IMR-90 (cell line): ENCODE data around the gene RAX2. TPM values are rescaled to one million over a fixed set of nuclear protein-coding genes. Genes with fewer than 3 reads are reported as not detected.

Experiments used
- ATAC-seq: fragments of 200-7000 bp; cut with Tn5 transposase; 2 replicates; pipeline ENCODE4 v1.9.1; 2020; ENCODE audit warnings: low read depth, mild to moderate bottlenecking, moderate library complexity
- BruUV-seq: library from RNA; stranded (reverse); fragments of 400-500 nt; replicated peaks from 2 replicates; lab custom pipeline; 2021; lab: Mats Ljungman, UMichigan
- CTCF ChIA-PET: fragments of 300-600 bp; formaldehyde crosslinking; extraction: SDS; loops from one replicate; lab custom pipeline; 2021; ENCODE audit warnings: antibody characterized with exemption; lab: Yijun Ruan, JAX
- POLR2A ChIA-PET: fragments of 300-600 bp; sonication (Branson Sonifier 250); formaldehyde crosslinking; loops from one replicate; lab custom pipeline; 2022; ENCODE audit warnings: antibody characterized with exemption; ENCODE audit not compliant: unreplicated experiment; lab: Charles Lee
- DNase-seq: peaks from one replicate; pipeline ENCODE4 v3.0.0; 2013
- H2AFZ ChIP-seq: replicated peaks from 2 replicates; pipeline ENCODE3; 2013; ENCODE audit warnings: low read length, mild to moderate bottlenecking; ENCODE audit not compliant: poor library complexity
- H2AK5ac ChIP-seq: 2 replicates; pipeline ENCODE4 v1.6.1; 2013; ENCODE audit warnings: low read depth, low read length, inconsistent platforms
- H2AK9ac ChIP-seq: replicated peaks from 2 replicates; pipeline ENCODE3; 2013; ENCODE audit warnings: mild to moderate bottlenecking, low read depth, low read length, moderate library complexity; ENCODE audit not compliant: poor library complexity
- H2BK120ac ChIP-seq: 2 replicates; pipeline ENCODE4 v1.6.1; 2013; ENCODE audit warnings: low read depth, low read length, inconsistent platforms
- H2BK15ac ChIP-seq: 3 replicates; pipeline ENCODE4 v1.6.1; 2013; ENCODE audit warnings: low read depth, low read length, inconsistent platforms
- H2BK20ac ChIP-seq: 2 replicates; pipeline ENCODE4 v1.6.1; 2013; ENCODE audit warnings: low read depth, mild to moderate bottlenecking, inconsistent platforms, low read length, moderate library complexity
- H2BK5ac ChIP-seq: 2 replicates; pipeline ENCODE4 v1.6.1; 2013; ENCODE audit warnings: mild to moderate bottlenecking, low read depth, low read length, inconsistent platforms; ENCODE audit not compliant: poor library complexity, severe bottlenecking
- H3K14ac ChIP-seq: replicated peaks from 2 replicates; pipeline ENCODE4 v1.6.1; 2013; ENCODE audit warnings: low read depth, low read length, inconsistent platforms
- H3K18ac ChIP-seq: 2 replicates; pipeline ENCODE4 v1.6.1; 2013; ENCODE audit warnings: low read depth, low read length, control low read depth
- H3K23ac ChIP-seq: 2 replicates; pipeline ENCODE4 v1.6.1; 2013; ENCODE audit warnings: low read depth, low read length, inconsistent platforms
- H3K27ac ChIP-seq: 2 replicates; pipeline ENCODE4 v1.5.1; 2013; ENCODE audit warnings: mild to moderate bottlenecking, control low read depth, low read length; ENCODE audit not compliant: insufficient read depth
- H3K27me3 ChIP-seq: 2 replicates; pipeline ENCODE4 v1.6.1; 2013; ENCODE audit warnings: low read length; ENCODE audit not compliant: control insufficient read depth, insufficient read depth
- H3K36me3 ChIP-seq: 2 replicates; pipeline ENCODE4 v1.6.1; 2013; ENCODE audit warnings: low read length, mixed read lengths; ENCODE audit not compliant: control insufficient read depth, insufficient read depth
- H3K4ac ChIP-seq: 2 replicates; pipeline ENCODE4 v1.6.1; 2013; ENCODE audit warnings: low read depth, low read length, inconsistent platforms
- H3K4me1 ChIP-seq: 2 replicates; pipeline ENCODE4 v1.6.1; 2013; ENCODE audit warnings: low read length, mixed read lengths; ENCODE audit not compliant: control insufficient read depth, insufficient read depth
- H3K4me2 ChIP-seq: 2 replicates; pipeline ENCODE4 v1.6.1; 2013; ENCODE audit warnings: low read depth, mild to moderate bottlenecking, control low read depth, low read length, moderate library complexity
- H3K4me3 ChIP-seq: 2 replicates; pipeline ENCODE4 v1.5.1; 2013; ENCODE audit warnings: low read depth, mild to moderate bottlenecking, control low read depth, low read length, moderate library complexity; ENCODE audit not compliant: insufficient read depth
- H3K56ac ChIP-seq: 2 replicates; pipeline ENCODE4 v1.6.1; 2013; ENCODE audit warnings: low read length, inconsistent platforms; ENCODE audit not compliant: insufficient read depth; ENCODE audit errors: extremely low read depth
- H3K79me1 ChIP-seq, 2 experiments: 2 replicates each; pipeline ENCODE4 v1.6.1; 2013; ENCODE audit warnings: low read length in 2 of 2, inconsistent platforms in 1 of 2, low read depth in 1 of 2
- H3K9ac ChIP-seq: 2 replicates; pipeline ENCODE4 v1.6.1; 2013; ENCODE audit warnings: low read depth, low read length, control low read depth
- H3K9me1 ChIP-seq: 2 replicates; pipeline ENCODE4 v1.6.1; 2013; ENCODE audit warnings: low read length, inconsistent platforms; ENCODE audit not compliant: insufficient read depth
- H3K9me3 ChIP-seq: 2 replicates; pipeline ENCODE4 v1.6.1; 2013; ENCODE audit warnings: low read length; ENCODE audit not compliant: control insufficient read depth, insufficient read depth
- H4K20me1 ChIP-seq: 2 replicates; pipeline ENCODE4 v1.6.1; 2013; ENCODE audit warnings: low read length, inconsistent platforms; ENCODE audit not compliant: insufficient read depth
- H4K5ac ChIP-seq: 2 replicates; pipeline ENCODE4 v1.6.1; 2013; ENCODE audit warnings: mild to moderate bottlenecking, low read depth, low read length, control low read depth
- H4K8ac ChIP-seq, 2 experiments: 2 replicates each; pipeline ENCODE4 v1.6.1; 2013; ENCODE audit warnings: low read depth in 2 of 2, low read length in 2 of 2, control low read depth in 1 of 2, inconsistent platforms in 1 of 2
- H4K91ac ChIP-seq: 2 replicates; pipeline ENCODE4 v1.6.1; 2013; ENCODE audit warnings: low read depth, low read length, inconsistent platforms; ENCODE audit not compliant: insufficient read depth
- CEBPB ChIP-seq: IDR thresholded peaks from 2 replicates; pipeline ENCODE4 v1.6.1; 2012; ENCODE audit warnings: low read depth, low read length, improper control_type of control experiment
- FOS ChIP-seq: fragments of 150-350 bp; IDR thresholded peaks from 2 replicates; pipeline ENCODE4 v1.6.1; 2016; ENCODE audit warnings: low read depth, low read length
- MAZ ChIP-seq: IDR thresholded peaks from 2 replicates; pipeline ENCODE4 v1.6.1; 2012; ENCODE audit warnings: low read depth, mild to moderate bottlenecking, low read length, improper control_type of control experiment, moderate library complexity, borderline replicate concordance
- POLR2A ChIP-seq: IDR thresholded peaks from 2 replicates; pipeline ENCODE4 v1.6.1; 2012; ENCODE audit warnings: mild to moderate bottlenecking, low read depth, low read length
- RAD21 ChIP-seq: IDR thresholded peaks from 2 replicates; pipeline ENCODE4 v1.6.1; 2012; ENCODE audit warnings: low read length, improper control_type of control experiment
- WGBS, 2 experiments: methylation state at CpG; one replicate each; pipeline versions ENCODE4 v1.1.5 to v1.1.7; 2013; ENCODE audit warnings: missing lambda C conversion rate in 2 of 2; ENCODE audit not compliant: insufficient read length in 1 of 2; ENCODE audit errors: extremely low coverage in 2 of 2; 5-methylcytosine and 5-hydroxymethylcytosine counted together
- dilution Hi-C: fragments of 300-500 bp; cut with HindIII; formaldehyde crosslinking; loops from one replicate; pipeline ENCODE4 v1.14.3; 2018; ENCODE audit warnings: low sequenced_read_pairs; ENCODE audit not compliant: unreplicated experiment
- in situ Hi-C: fragments of 300-500 bp; cut with MboI; formaldehyde crosslinking; loops from 3 replicates; pipeline ENCODE4 v1.14.3; 2019; ENCODE audit warnings: low sequenced_read_pairs, inconsistent platforms, mixed read lengths
- intact Hi-C: fragments of 100-400 bp; cut with micrococcal nuclease; formaldehyde crosslinking; loops from 2 replicates; pipeline ENCODE4 v1.10.0; 2022
- polyA plus RNA-seq, 3 experiments: library from polyadenylated mRNA; depleted of rRNA; stranded (reverse); fragments of >200 nt; gene quantifications; 2 replicates each; pipeline ENCODE4 v1.2.3, GENCODE V29; 2012; ENCODE audit warnings: low replicate concordance in 1 of 3
- total RNA-seq: library from RNA; depleted of rRNA; stranded (reverse); fragments of >200 nt; gene quantifications from 2 replicates; pipeline ENCODE4 v1.2.3, GENCODE V29; 2012
- TF ChIP-seq, protein P1 (sequence below): fragments of 150-350 bp; IDR thresholded peaks from 2 replicates; pipeline ENCODE4 v1.6.1; 2016; ENCODE audit warnings: low read depth, mild to moderate bottlenecking, low read length, moderate library complexity, borderline replicate concordance

Gene RAX2
- total and polyA plus RNA-seq, 2 of the 4 experiments (the other 2 are of a cell fraction): not detected

DNA sequence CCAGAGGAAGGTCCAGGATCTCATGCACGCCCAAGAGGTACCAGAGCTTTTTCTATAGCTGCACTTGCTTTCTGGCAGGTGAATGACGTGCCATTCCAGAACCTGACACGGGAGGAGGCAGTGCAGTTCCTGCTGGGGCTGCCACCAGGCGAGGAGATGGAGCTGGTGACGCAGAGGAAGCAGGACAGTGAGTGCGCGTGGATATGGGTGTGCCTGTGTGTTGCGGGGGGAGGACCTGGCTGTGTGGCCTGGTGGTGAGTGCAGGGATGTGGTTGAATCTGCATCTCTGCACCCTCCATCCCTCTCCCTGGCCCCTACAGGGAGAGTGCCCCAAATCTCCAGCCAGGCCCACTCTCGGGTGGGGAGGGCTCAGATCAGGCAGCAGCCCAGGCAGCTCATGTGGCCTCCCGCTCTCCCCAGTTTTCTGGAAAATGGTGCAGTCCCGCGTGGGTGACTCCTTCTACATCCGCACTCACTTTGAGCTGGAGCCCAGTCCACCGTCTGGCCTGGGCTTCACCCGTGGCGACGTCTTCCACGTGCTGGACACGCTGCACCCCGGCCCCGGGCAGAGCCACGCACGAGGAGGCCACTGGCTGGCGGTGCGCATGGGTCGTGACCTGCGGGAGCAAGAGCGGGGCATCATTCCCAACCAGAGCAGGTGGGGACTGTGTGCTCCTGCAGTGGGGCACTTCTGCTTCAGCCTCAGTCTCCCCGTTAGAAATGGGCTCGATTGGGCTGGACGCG is 33.4 kb downstream of the RAX2 start:
- POLR2A ChIA-PET: interaction anchor here (1.0 kb wide), 1 partner anchor 24 kb away, joined by 4 read pairs; the partner anchor contains the start of gene MRPL54
- in situ Hi-C loops (no loop called here), intact Hi-C loops (no loop called here), dilution Hi-C loops (no loop called here)
- Histone ChIP-seq H3K27me3 (peaks cover 7% of the 10 kb centered on the region), H2BK5ac (no peak overlapping the region), H3K4ac (no peak overlapping the region), H3K4me2 (no peak overlapping the region), H4K5ac (no peak overlapping the region), H3K9me1 (peaks cover 8% of the 10 kb centered on the region; the same call in 1 of the 2 replicates), H4K20me1 (no peaks in the 10 kb centered on the region), H3K9me3 (peaks cover 2% of the 10 kb centered on the region; the same call in 1 of the 2 replicates), H3K14ac (no peak overlapping the region), H2AFZ (no peak overlapping the region), H2BK20ac (no peak overlapping the region), H3K27ac (no peak overlapping the region), H3K4me3 (no peak overlapping the region), H3K18ac (no peak overlapping the region), H4K91ac (no peak overlapping the region), H2AK9ac (no peak overlapping the region), H3K79me1 (no peaks in the 10 kb centered on the region), H2BK120ac (no peak overlapping the region), H2BK15ac (no peak overlapping the region), H4K8ac (no peak overlapping the region), H3K36me3 (no peaks in the 10 kb centered on the region), H2AK5ac (no peak overlapping the region), H3K56ac (no peak overlapping the region), H3K4me1 (no peaks in the 10 kb centered on the region), H3K23ac (no peak overlapping the region), H3K9ac (no peak overlapping the region)
- DNase-seq (no peak), ATAC-seq (no peak)
- 76% methylated on average over 16 of the region's 32 CpGs; no CpG with 5 or more reads in 1 of the 2 experiments for WGBS, 2 experiments
- TF ChIP-seq FOS (no peak), CEBPB (no peak), RAD21 (no peak), MAZ (no peak), POLR2A (no peak)
- TF ChIP-seq, protein P1, sequence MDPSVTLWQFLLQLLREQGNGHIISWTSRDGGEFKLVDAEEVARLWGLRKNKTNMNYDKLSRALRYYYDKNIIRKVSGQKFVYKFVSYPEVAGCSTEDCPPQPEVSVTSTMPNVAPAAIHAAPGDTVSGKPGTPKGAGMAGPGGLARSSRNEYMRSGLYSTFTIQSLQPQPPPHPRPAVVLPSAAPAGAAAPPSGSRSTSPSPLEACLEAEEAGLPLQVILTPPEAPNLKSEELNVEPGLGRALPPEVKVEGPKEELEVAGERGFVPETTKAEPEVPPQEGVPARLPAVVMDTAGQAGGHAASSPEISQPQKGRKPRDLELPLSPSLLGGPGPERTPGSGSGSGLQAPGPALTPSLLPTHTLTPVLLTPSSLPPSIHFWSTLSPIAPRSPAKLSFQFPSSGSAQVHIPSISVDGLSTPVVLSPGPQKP: no peak
- CTCF ChIA-PET: no interaction called here
- no TSS peak for BruUV-seq
